Measurements from ENCODE around the gene HOXD8.

HOXD8 gene

GRCh38 chr2:176109946-176110345 is 19.6 kb upstream of the HOXD8 start:
- no peak for TF ChIP-seq FOXP2 (optimal IDR thresholded peaks at IDR 0.05; ENCODE audit: borderline replicate concordance, extremely low read depth, extremely low read length, insufficient read depth)
- no peak for TF ChIP-seq POLR2AphosphoS5 (IDR thresholded peaks at IDR 0.05; ENCODE audit: low read depth, low read length)
- TF ChIP-seq TAF1 (IDR thresholded peaks at IDR 0.05; ENCODE audit: borderline replicate concordance, insufficient read depth, low read length): no peak
- no peak for TF ChIP-seq REST (IDR thresholded peaks at IDR 0.05; ENCODE audit: insufficient read depth in 1 of 2, low read depth in 2 of 2, low read length in 2 of 2)
- no peak for TF ChIP-seq SIN3A (IDR thresholded peaks at IDR 0.05; ENCODE audit: borderline replicate concordance, insufficient read depth, low read length)

- no peak for TF ChIP-seq FOXP2 (optimal IDR thresholded peaks at IDR 0.05; ENCODE audit: borderline replicate concordance, extremely low read depth, extremely low read length, insufficient read depth)
- no peak for TF ChIP-seq POLR2AphosphoS5 (IDR thresholded peaks at IDR 0.05; ENCODE audit: low read depth, low read length)
- no peak for TF ChIP-seq SIN3A (IDR thresholded peaks at IDR 0.05; ENCODE audit: borderline replicate concordance, insufficient read depth, low read length)
- no peak for TF ChIP-seq REST (IDR thresholded peaks at IDR 0.05; ENCODE audit: insufficient read depth in 1 of 2, low read depth in 2 of 2, low read length in 2 of 2)
- TF ChIP-seq TAF1 (IDR thresholded peaks at IDR 0.05; ENCODE audit: borderline replicate concordance, insufficient read depth, low read length): no peak
Observed at GRCh38 chr2:176110415-176111308, 18.8 kb upstream of the HOXD8 start.

GRCh38 chr2:176111309-176111663 is 18.2 kb upstream of the HOXD8 start:
- no peak for TF ChIP-seq FOXP2 (optimal IDR thresholded peaks at IDR 0.05; ENCODE audit: borderline replicate concordance, extremely low read depth, extremely low read length, insufficient read depth)
- no peak for TF ChIP-seq SIN3A (IDR thresholded peaks at IDR 0.05; ENCODE audit: borderline replicate concordance, insufficient read depth, low read length)
- no peak for TF ChIP-seq REST (IDR thresholded peaks at IDR 0.05; ENCODE audit: insufficient read depth in 1 of 2, low read depth in 2 of 2, low read length in 2 of 2)
- no peak for TF ChIP-seq POLR2AphosphoS5 (IDR thresholded peaks at IDR 0.05; ENCODE audit: low read depth, low read length)
- TF ChIP-seq TAF1 (IDR thresholded peaks at IDR 0.05; ENCODE audit: borderline replicate concordance, insufficient read depth, low read length): no peak

- TF ChIP-seq SIN3A (IDR thresholded peaks at IDR 0.05; ENCODE audit: borderline replicate concordance, insufficient read depth, low read length): no peak
- no peak for TF ChIP-seq POLR2AphosphoS5 (IDR thresholded peaks at IDR 0.05; ENCODE audit: low read depth, low read length)
- no peak for TF ChIP-seq TAF1 (IDR thresholded peaks at IDR 0.05; ENCODE audit: borderline replicate concordance, insufficient read depth, low read length)
- no peak for TF ChIP-seq FOXP2 (optimal IDR thresholded peaks at IDR 0.05; ENCODE audit: borderline replicate concordance, extremely low read depth, extremely low read length, insufficient read depth)
- no peak for TF ChIP-seq REST (IDR thresholded peaks at IDR 0.05; ENCODE audit: insufficient read depth in 1 of 2, low read depth in 2 of 2, low read length in 2 of 2)
Observed at GRCh38 chr2:176111846-176112374, 17.6 kb upstream of the HOXD8 start.
